HG03354 (cell line): ENCODE data around the gene PSPC1.
"Not testable (repeated sequence)": the region's sequence is repeated elsewhere in the genome, so short reads cannot be mapped to it uniquely, and the experiment has no call there.

Experiments
- ATAC-seq: cut with Tn5 transposase; IDR thresholded peaks from one replicate; pipeline ENCODE4 v1.9.1; 2021; ENCODE audit warnings: mild to moderate bottlenecking; ENCODE audit not compliant: unreplicated experiment, poor library complexity, severe bottlenecking

Gene PSPC1

GRCh38 chr13:19782727-19783682 lies at the start of gene PSPC1:
TSS of gene PSPC1 (minus strand) at chr13:19782945. CDS start at chr13:19782757, 188 bp downstream.
- peak; percentile 87 for ATAC-seq

GRCh38 chr13:19822673-19823072 lies 39.9 kb upstream of the PSPC1 start:
- ATAC-seq = no peak

GRCh38 chr13:19818223-19818842 lies 35.6 kb upstream of the PSPC1 start:
- no peak for ATAC-seq

- ATAC-seq = no peak
Observed at GRCh38 chr13:19817510-19818158, 34.9 kb upstream of the PSPC1 start.

GRCh38 chr13:19817106-19817505 lies 34.4 kb upstream of the PSPC1 start:
- ATAC-seq = no peak

GRCh38 chr13:19815842-19816241 lies 33.1 kb upstream of the PSPC1 start:
- ATAC-seq = not testable (repeated sequence)

GRCh38 chr13:19810996-19811881 lies 28.5 kb upstream of the PSPC1 start:
- ATAC-seq = no peak

GRCh38 chr13:19810151-19810550 lies 27.4 kb upstream of the PSPC1 start:
- no peak for ATAC-seq

- ATAC-seq = no peak
Observed at GRCh38 chr13:19805765-19806164, 23.0 kb upstream of the PSPC1 start.

- no peak for ATAC-seq
Observed at GRCh38 chr13:19795956-19796355, 13.2 kb upstream of the PSPC1 start.

GRCh38 chr13:19794631-19795030 lies 11.9 kb upstream of the PSPC1 start:
- no peak for ATAC-seq

- ATAC-seq = no peak
Observed at GRCh38 chr13:19791953-19792537, 9.3 kb upstream of the PSPC1 start.

- ATAC-seq = peak; percentile 46
Observed at GRCh38 chr13:19782049-19782726, 557 bp downstream of the PSPC1 start.

GRCh38 chr13:19781526-19781925 lies 1.2 kb downstream of the PSPC1 start:
- ATAC-seq = no peak

GRCh38 chr13:19780753-19781418 lies 1.9 kb downstream of the PSPC1 start:
- not testable (repeated sequence) for ATAC-seq

- no peak for ATAC-seq
Observed at GRCh38 chr13:19772306-19772705, 10.4 kb downstream of the PSPC1 start.

GRCh38 chr13:19769854-19770253 lies 12.9 kb downstream of the PSPC1 start:
- ATAC-seq = no peak

GRCh38 chr13:19767966-19768365 lies 14.8 kb downstream of the PSPC1 start:
- ATAC-seq = no peak
